Measurements from ENCODE around the gene HSPBP1. TPM values are rescaled to one million over a fixed set of nuclear protein-coding genes. Genes with fewer than 3 reads are reported as not detected.

HSPBP1 gene
- total and polyA plus RNA-seq, 9 of the 15 experiments (the other 6 are each of a cell fraction or from before 2014, with no cell fraction given) = 0.83 to 81.3 (median 21.8) TPM

GRCh38 chr19:55279770-55280643 is at the start of gene HSPBP1 (continued):
- TF ChIP-seq RBM34 (IDR thresholded peaks at IDR 0.05; ENCODE audit: borderline replicate concordance, insufficient read depth, low read length) (no peak), CCNT2 (IDR thresholded peaks at IDR 0.05; ENCODE audit: borderline replicate concordance, extremely low read depth, insufficient read length, low read depth, low read length) (no peak), TEAD1 (CRISPR knock-in tag; IDR thresholded peaks at IDR 0.05) (0 out of 4 replicates have a peak, but pooled peaks of 1 of the 2 experiments have one; percentile 78), SRSF1 (IDR thresholded peaks at IDR 0.05; ENCODE audit: low read depth, low read length) (no peak), ETV6 (IDR thresholded peaks at IDR 0.05; ENCODE audit: borderline replicate concordance in 1 of 2, low read depth in 2 of 2, low read length in 1 of 2) (peak in 1 of 2 experiments; percentile 48; a peak in 1 of 4 replicates), ETV6 (CRISPR knock-in tag; IDR thresholded peaks at IDR 0.05; ENCODE audit: borderline replicate concordance) (no peak), RB1 (IDR thresholded peaks at IDR 0.05; ENCODE audit: low read depth) (peak; percentile 74; the same call in 1 of the 2 replicates), XRCC4 (IDR thresholded peaks at IDR 0.05; ENCODE audit: extremely low read depth, insufficient read depth, insufficient read length) (no peak), SMARCA4 (IDR thresholded peaks at IDR 0.05) (no peak; the same call in 1 of the 2 replicates), OTX1 (CRISPR knock-in tag; IDR thresholded peaks at IDR 0.05) (peak; percentile 58; the same call in 1 of the 2 replicates), LCOR (CRISPR knock-in tag; IDR thresholded peaks at IDR 0.05) (peak; percentile 17; the same call in 1 of the 2 replicates), ZNF561 (CRISPR knock-in tag; conservative IDR thresholded peaks at IDR 0.05) (no peak), ZFP91 (CRISPR knock-in tag; IDR thresholded peaks at IDR 0.05) (no peak), ZNF766 (CRISPR knock-in tag; conservative IDR thresholded peaks at IDR 0.05) (no peak; the same call in 1 of the 2 replicates), BACH1 (tag; IDR thresholded peaks at IDR 0.05) (no peak), NELFE (IDR thresholded peaks at IDR 0.05; ENCODE audit: insufficient read depth, insufficient read length) (no peak), MLX (CRISPR knock-in tag; conservative IDR thresholded peaks at IDR 0.05) (no peak), CEBPG (CRISPR knock-in tag; IDR thresholded peaks at IDR 0.05) (no peak), CEBPG (tag; conservative IDR thresholded peaks at IDR 0.05 in 1 of 2, IDR thresholded peaks at IDR 0.05 in 1 of 2) (no peak), FOXJ3 (CRISPR knock-in tag; IDR thresholded peaks at IDR 0.05) (no peak), MLLT1 (IDR thresholded peaks at IDR 0.05) (peak in 1 of 2 experiments; percentile 37; a peak in 1 of 4 replicates), MXI1 (IDR thresholded peaks at IDR 0.05; ENCODE audit: low read depth, low read length) (peak; percentile 97)
